ENCODE results near the gene ADGRG1. TPM values are rescaled to one million over a fixed set of nuclear protein-coding genes. Genes with fewer than 3 reads are reported as not detected.

ADGRG1 gene
- total and polyA plus RNA-seq, 3 donors from 2014 or later: 134 to 346 (median 296) TPM

DNA sequence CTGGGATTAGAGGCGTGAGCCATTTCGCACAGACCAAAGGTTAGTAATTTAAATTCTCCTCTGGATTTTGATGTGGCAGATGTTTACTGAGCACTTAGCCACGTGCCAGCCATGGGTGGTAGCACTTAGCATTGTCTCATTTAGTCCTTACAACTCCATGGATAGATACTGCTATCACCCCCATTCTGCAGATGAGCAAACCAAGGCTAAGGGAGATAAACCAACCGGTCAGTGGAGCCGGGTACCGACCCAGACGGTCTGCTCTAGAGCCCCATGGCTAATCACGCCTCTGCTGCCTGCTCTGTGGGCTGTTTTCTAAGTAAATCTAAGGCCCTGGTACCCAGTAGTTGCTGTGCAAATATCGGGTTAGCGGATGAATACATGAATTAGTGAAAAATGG, 12.6 kb upstream of the ADGRG1 start:
- Histone ChIP-seq H3K4me1 (no peaks in the 10 kb centered on the region), H3K27me3 (no peaks in the 10 kb centered on the region), H3K36me3 (ENCODE audit: low read depth, missing control alignments) (no peaks in the 10 kb centered on the region), H3K4me3 (no peak overlapping the region), H3K9me3 (no peaks in the 10 kb centered on the region), H3K27ac (no peak overlapping the region)
- TF ChIP-seq, protein P1, sequence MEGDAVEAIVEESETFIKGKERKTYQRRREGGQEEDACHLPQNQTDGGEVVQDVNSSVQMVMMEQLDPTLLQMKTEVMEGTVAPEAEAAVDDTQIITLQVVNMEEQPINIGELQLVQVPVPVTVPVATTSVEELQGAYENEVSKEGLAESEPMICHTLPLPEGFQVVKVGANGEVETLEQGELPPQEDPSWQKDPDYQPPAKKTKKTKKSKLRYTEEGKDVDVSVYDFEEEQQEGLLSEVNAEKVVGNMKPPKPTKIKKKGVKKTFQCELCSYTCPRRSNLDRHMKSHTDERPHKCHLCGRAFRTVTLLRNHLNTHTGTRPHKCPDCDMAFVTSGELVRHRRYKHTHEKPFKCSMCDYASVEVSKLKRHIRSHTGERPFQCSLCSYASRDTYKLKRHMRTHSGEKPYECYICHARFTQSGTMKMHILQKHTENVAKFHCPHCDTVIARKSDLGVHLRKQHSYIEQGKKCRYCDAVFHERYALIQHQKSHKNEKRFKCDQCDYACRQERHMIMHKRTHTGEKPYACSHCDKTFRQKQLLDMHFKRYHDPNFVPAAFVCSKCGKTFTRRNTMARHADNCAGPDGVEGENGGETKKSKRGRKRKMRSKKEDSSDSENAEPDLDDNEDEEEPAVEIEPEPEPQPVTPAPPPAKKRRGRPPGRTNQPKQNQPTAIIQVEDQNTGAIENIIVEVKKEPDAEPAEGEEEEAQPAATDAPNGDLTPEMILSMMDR (IDR thresholded peaks at IDR 0.05): no peak
- no peak for TF ChIP-seq POLR2A (IDR thresholded peaks at IDR 0.05)
- WGBS, 2 donors: 93 to 94% methylated on average over 10 of the region's 10 CpGs
- DNase-seq: peak; percentile 7
- intact Hi-C loops (cut with DNase I; ENCODE audit: low total_unique reads): no loop called here

DNA sequence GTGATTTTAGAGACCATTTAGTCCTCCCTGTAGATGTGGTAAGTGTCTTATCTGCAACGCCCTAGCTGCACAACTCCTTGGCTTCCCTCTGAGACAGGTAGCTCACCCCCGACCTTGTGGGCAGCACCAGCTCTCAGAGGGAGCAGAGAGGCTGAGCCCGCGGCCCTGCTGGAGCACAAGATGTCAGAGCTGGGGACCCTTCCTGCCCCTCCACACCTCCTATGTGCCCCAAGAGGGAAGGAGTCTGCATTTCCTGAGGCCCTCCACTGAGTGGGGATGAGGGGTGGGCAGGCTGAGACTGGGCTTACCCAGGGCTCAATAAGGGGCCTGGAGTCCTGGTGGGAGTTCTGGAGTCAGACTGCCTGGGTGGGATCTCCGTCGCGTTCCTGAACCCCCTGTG, 12.2 kb upstream of the ADGRG1 start:
- intact Hi-C loops (cut with DNase I; ENCODE audit: low total_unique reads): no loop called here
- TF ChIP-seq, protein P1 (IDR thresholded peaks at IDR 0.05): no peak
- TF ChIP-seq POLR2A (IDR thresholded peaks at IDR 0.05): no peak
- WGBS, 2 donors: 94 to 98% methylated on average over 4 to 7 of the region's 7 CpGs
- Histone ChIP-seq H3K27me3 (no peaks in the 10 kb centered on the region), H3K4me3 (no peak overlapping the region), H3K36me3 (ENCODE audit: low read depth, missing control alignments) (no peaks in the 10 kb centered on the region), H3K4me1 (peaks cover under 1% of the 10 kb centered on the region), H3K9me3 (no peaks in the 10 kb centered on the region), H3K27ac (no peak overlapping the region)
- DNase-seq: peak; percentile 12

DNA sequence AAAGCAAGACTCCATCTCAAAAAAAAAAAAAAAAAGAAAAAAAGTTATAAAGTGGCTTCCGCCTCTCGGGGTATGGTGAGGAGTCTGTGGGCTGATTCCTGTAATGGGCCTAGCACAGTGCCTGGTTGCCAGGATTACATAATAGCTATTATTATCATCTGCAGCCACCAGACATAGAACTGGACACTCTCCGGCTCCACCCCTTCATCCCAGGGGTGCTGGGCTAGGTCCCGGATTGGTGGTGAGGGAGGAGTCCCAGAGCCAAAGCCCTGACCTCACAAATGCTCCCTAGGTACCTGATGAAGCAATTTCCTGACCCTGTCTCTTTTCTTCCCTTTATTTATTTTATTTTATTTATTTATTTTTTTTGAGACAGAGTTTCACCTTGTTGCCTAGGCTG, 11.6 kb upstream of the ADGRG1 start:
- H3K4me3 ChIP-seq: no peak overlapping the region
- no peaks in the 10 kb centered on the region for H3K27me3 ChIP-seq
- no peaks in the 10 kb centered on the region for H3K36me3 ChIP-seq (ENCODE audit: low read depth, missing control alignments)
- no peaks in the 10 kb centered on the region for H3K9me3 ChIP-seq
- no peak overlapping the region for H3K27ac ChIP-seq
- WGBS, 2 donors: 79 to 88% methylated on average over 4 of the region's 4 CpGs
- peaks cover 7% of the 10 kb centered on the region for H3K4me1 ChIP-seq
- DNase-seq: no peak
- intact Hi-C loops (cut with DNase I; ENCODE audit: low total_unique reads): no loop called here
- no peak for TF ChIP-seq POLR2A (IDR thresholded peaks at IDR 0.05)
- TF ChIP-seq, protein P1 (IDR thresholded peaks at IDR 0.05): no peak

DNA sequence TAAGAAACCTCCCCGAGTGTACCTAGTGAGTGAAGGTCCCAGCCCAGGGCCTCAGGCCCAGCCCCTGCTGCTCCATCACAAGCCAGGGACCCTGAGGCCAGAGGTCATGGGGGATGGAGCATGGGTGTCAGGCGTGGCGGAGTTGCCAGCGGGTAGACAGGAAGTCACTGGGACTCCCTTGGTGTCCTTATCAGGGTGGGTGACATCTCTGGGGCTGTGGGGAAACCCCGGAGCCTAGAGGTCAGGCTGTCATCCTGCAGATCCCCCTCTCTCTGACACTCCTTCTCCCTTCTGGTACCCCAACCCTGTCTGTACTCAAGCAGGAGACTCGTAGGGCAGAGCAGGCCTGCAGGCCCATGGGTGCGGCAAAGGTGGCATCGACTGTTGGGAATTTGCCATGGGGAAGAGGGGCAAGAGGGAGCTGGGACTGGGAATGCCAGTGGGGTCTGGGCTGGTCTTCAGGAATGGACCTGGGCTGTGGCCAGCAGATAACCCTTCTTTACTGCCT, 10.8 kb upstream of the ADGRG1 start:
- H3K9me3 ChIP-seq: no peaks in the 10 kb centered on the region
- H3K27me3 ChIP-seq: no peaks in the 10 kb centered on the region
- intact Hi-C loops (cut with DNase I; ENCODE audit: low total_unique reads): no loop called here
- H3K4me3 ChIP-seq: no peak overlapping the region
- WGBS, 2 donors: 96 to 100% methylated on average over 4 to 8 of the region's 8 CpGs
- H3K4me1 ChIP-seq: peaks cover 15% of the 10 kb centered on the region
- no peaks in the 10 kb centered on the region for H3K36me3 ChIP-seq (ENCODE audit: low read depth, missing control alignments)
- DNase-seq: no peak
- H3K27ac ChIP-seq: no peak overlapping the region
- TF ChIP-seq, protein P1 (IDR thresholded peaks at IDR 0.05): no peak
- TF ChIP-seq POLR2A (IDR thresholded peaks at IDR 0.05): no peak
